Erythroblast (primary cell): Measurements from ENCODE around the gene HACE1.

ENCODE experiments used
- DNase-seq, 2 experiments: peaks; one replicate each; lab custom pipeline; 2025; lab: John Stamatoyannopoulos, UW
- GATA1 ChIP-seq: IDR thresholded peaks from 2 replicates; pipeline ENCODE4 v1.6.1; 2011; ENCODE audit warnings: low read depth, mild to moderate bottlenecking, control low read depth, low read length, moderate library complexity
- POLR2A ChIP-seq: IDR thresholded peaks from 2 replicates; pipeline ENCODE4 v1.6.1; 2011; ENCODE audit warnings: mild to moderate bottlenecking, low read length

HACE1 gene

GRCh38 chr6:104728448-104728847, 131.3 kb downstream of the HACE1 start:
- DNase-seq = no peak
- TF ChIP-seq POLR2A (no peak), GATA1 (no peak)

DNA sequence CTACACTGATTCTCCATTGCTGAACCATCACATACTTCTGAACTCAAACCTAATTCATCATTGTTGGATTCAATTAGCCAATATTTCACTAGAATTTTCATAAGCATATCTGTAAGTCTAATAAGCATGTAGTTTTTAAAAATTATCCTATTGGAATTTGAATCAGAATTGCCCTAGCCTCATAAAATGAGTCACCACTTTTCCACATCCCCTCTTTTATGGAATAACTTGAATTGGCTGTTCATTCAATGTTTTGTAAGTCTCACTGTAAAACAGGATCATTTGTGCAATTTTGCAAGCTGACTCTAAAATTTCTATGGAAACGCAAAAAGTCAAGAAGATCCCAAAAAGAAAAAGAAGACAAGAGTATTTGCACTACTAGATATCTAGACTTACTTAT, 141.0 kb downstream of the HACE1 start:
- DNase-seq = no peak
- TF ChIP-seq GATA1 (no peak), POLR2A (no peak)

DNA sequence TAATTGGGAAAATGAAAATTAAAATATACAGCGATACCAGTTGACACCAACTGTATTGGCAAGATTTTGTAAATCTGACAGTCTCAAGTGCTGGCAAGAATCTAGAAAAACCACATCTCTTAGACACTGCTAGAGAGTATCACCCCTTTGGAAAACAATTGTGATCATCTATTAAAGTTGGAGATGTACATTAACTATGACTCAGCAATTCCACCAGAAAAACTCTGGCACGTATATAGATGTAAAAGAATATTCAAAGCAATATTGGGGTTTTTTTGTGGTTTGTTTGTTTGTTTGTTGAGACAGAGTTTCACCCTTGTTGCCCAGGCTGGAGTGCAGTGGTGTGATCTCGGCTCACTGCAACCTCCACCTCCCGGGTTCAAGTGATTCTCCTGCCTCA, 142.9 kb downstream of the HACE1 start:
- TF ChIP-seq POLR2A = no peak
- no peak for TF ChIP-seq GATA1
- DNase-seq = no peak

GRCh38 chr6:104714796-104715195, 144.9 kb downstream of the HACE1 start:
- TF ChIP-seq POLR2A (no peak), GATA1 (no peak)
- DNase-seq = no peak

- DNase-seq = no peak
- TF ChIP-seq GATA1 (no peak), POLR2A (no peak)
Measured at GRCh38 chr6:104713982-104714381, 145.7 kb downstream of the HACE1 start.

- no peak for DNase-seq
- TF ChIP-seq GATA1 (no peak), POLR2A (no peak)
Measured at GRCh38 chr6:104711371-104711770, 148.3 kb downstream of the HACE1 start.

DNA sequence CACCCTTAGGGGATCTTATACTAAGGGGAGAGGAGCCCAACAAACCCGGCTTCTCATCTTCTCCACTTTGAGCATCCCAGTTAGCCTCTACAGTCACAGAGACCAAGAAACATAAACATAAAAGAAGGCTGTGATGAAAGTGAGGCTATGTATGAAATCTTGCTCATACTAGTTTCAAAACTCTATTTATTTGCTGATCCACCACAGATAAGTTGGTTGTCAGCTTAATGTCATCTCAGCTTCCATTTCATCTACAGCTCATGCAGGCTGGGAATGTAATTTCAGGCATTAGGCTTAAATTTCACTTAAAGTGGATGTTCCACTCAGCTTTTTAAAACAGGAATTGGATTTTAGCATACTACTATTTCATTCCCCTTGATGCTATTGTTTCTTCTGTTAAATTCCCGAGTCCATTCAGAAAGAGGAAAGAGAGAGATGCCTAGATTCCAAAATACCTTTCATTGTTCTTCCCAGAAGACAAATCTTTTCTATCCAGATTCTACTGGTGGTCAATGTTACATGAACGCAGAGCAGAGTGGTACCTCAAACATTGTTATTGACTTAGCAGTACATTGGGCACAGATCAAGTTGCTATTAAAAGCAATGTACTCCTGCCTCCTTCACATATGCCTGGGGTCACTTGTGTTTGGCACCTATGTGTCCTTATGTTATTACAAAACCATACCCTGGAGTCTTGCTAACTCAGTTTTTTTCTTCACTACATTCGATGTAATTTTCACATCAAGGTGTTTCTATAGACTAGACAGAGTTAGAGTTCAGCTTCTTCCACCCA, 149.0 kb downstream of the HACE1 start:
- no peak for DNase-seq
- TF ChIP-seq GATA1 = no peak
- no peak for TF ChIP-seq POLR2A

- TF ChIP-seq GATA1 (no peak), POLR2A (no peak)
- no peak for DNase-seq
Measured at GRCh38 chr6:104705916-104706442, 153.7 kb downstream of the HACE1 start.

DNA sequence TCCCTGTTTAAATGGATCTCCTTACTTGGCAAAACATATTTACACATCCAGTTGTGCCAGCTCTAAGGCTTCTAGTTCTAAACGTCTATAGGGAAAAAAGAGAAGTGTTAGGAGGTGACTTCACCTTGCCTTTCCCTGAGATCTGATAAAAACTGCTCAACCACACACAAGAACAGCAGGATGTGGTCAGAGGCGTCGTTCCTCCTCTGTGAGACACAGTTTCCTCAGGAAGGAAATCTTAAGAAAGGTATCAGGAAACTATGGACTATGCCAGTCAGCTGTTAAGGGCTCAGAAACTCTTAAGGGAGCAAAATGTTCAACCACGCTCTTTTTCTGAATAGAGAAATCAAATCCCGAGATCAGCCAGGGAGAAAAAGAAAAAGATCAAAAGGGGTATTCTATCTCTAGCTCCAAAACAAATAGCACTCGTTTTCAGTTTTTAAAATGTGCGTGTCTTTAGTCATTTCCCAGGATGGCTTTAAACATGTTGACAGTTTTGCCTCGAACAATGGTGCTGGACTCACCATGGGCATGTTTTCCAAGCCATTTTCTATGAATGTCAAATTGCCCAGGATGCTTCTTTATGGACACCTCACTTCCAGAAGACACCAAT, 154.5 kb downstream of the HACE1 start:
- TF ChIP-seq GATA1 (no peak), POLR2A (no peak)
- DNase-seq = no peak

- no peak for DNase-seq
- TF ChIP-seq POLR2A (no peak), GATA1 (no peak)
Measured at GRCh38 chr6:104704191-104704590, 155.5 kb downstream of the HACE1 start.

DNA sequence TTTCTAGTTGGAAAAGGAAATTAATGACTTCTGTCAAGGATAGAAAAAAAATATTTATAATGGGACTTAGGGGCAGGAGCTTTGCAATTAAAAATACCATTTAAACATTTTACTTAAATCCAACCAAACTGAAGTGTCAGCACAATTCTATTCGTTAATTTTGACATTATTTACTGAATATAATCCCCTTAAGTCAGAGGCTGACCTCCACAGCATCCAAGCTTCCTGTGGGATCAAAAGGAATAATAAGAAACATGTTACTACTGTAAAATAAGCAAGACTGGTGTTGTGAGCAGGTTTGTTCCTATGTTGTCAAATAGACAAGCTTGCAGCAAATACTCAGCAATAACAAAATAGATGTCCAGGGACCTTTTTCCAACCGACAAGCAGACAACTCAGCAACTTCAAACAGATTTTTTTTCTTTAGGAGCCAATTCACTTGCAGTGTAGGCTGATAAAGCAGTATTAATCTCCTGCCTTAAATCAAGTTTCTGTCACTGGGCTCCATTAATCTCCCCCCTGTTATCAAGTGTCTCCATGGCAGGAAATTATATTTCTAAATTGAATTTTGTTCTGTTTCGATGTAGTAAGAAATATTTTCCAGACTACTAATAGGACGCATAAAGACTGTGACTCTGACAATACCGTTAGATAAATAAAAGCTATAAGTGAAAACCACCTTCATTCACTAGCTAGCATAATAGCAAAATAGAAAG, 157.4 kb downstream of the HACE1 start:
- no peak for DNase-seq
- TF ChIP-seq GATA1 (no peak), POLR2A (no peak)

GRCh38 chr6:104700371-104701185, 159.1 kb downstream of the HACE1 start:
- TF ChIP-seq GATA1 = no peak
- TF ChIP-seq POLR2A = no peak

GRCh38 chr6:104699593-104700329, 160.0 kb downstream of the HACE1 start:
- TF ChIP-seq POLR2A (no peak), GATA1 (no peak)

More at GRCh38 chr6:104700371-104701185, 159.1 kb downstream of the HACE1 start:
- DNase-seq = no peak

More at GRCh38 chr6:104699593-104700329, 160.0 kb downstream of the HACE1 start:
- DNase-seq = no peak
